Measurements from ENCODE around the gene GPR158.

Gene GPR158

DNA sequence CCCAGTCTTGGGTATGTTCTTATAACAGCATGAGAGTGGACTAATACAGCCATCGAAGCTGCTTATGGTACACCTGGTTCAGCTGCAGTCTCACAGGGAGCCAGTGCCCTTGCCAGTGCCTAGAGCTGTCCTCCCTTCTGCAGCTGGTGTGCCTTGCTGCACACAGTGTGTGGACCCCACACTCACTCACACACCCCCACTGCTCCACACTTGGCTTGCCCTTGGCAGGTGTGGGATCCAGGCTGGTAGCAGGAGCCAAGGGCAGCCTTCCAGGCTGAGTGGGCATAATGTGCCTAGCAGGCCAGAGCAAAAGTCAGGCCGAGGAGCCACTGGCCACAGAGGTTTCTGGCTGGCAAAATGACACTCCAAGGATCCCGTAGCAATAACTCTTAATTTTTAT is 217.3 kb downstream of the GPR158 start:
- no peak for DNase-seq (ENCODE audit: low spot score)

DNA sequence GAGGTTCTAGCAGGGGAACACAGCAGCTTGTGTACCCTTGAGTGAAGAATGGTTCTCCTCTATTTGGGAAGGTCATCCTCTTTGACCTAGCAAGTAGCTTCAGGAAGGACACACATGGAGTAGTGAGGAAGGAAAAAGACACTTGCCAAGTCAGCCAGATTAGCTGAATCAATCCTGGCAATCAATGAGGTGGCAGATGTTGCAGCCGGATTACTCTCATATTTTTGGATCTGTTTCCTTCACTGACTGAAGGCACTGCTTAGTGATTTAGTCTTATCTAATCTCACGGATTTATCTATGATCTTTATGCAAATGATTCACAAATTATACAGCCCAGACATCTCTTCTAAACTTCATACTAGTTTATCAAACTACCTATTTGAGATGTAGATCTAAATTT is 218.8 kb downstream of the GPR158 start:
- no peak for DNase-seq (ENCODE audit: low spot score)

DNA sequence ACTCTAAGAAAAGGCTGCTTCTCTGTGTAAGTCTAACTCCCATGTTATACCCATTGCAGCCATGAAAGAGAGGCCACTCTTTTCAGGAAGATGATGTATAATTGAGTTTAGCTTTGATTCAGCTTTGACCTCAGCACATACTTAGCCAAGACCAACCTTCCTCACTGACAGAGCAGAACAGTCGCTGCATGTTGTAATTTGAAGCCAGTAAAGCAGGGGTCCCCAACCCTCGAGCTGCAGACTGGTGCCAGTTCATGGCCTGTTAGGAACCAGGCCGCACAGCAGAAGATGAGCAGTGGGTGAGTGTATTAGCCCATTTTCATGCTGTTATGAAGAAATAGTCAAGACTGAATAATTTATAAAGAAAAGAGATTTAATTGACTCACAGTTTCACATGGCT is 223.9 kb downstream of the GPR158 start:
- no peak for DNase-seq (ENCODE audit: low spot score)

DNA sequence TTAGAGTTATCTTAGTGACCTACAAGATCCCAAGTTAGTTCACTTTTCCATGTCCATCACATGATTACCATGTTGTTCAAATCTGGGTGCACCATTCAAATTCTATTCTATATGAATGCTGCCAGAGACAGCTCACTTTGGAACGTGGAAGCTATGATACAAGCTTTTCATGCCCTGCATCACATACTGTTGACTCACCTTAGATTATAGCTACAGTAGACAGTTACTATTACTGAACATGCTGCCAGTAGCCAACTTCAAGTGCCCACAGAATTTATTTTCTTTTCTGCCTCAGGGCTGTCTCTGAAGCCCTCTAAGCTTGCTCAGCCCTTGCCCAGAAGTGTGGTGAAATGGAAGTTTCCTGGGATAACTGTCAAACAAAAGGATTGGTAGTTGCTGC is 231.1 kb downstream of the GPR158 start:
- no peak for DNase-seq (ENCODE audit: low spot score)

DNA sequence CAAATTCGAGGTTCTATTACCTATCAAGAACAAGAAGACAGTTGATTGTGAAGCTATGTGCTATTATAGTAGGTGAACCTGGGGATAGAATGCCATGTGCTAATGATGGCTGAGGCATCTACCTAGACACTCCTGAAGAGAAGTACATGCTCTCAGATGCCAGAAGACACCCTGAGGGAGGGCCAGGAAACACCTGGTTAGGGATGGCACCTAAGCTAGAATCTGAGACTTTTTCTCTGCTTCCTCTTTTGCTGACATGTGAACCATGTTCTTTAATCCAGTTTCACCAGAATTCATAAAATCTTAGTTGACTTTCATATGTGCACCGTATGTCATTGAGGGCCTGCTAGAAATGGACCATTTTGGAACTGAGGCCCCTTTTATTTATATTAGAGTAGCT is 242.8 kb downstream of the GPR158 start:
- no peak for DNase-seq (ENCODE audit: low spot score)

DNA sequence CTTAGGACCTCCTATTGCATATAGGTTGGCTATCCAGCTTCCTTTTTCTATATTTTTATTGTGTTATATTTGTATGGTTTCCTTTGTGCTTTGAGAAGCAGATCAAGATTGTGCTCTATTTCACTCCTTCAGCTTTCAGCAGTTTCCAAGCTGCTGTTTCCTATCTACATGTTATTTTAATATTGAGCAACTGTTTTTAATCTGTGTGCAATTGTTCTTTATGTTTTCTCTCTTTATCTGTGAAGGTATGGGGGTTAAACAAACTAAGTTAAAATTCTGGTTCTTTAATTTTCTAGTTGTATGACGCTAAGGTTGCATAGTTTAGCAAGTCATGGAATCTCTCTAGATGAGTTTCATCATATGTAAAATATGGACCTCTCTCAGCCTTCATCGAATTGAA is 251.0 kb downstream of the GPR158 start:
- no peak for DNase-seq (ENCODE audit: low spot score)

DNA sequence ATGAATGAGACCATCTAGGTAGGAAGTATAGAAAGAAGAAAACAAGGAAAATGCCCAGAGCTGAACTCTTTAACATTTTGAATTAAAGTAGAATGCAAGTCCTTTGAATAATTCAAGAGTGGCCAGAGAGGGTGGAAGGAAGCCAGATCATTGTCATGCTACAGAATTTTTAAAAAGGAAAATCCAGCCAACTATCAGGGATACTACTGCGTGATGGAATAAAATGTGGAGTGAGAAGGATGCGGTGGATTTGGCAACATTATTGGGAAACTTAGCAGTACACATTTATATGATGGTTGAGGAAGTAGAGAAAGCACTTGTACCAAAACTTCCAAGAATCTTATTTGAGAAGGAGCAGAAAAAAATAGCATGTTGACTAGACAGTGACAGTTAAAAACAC is 261.6 kb downstream of the GPR158 start:
- no peak for DNase-seq (ENCODE audit: low spot score)

DNA sequence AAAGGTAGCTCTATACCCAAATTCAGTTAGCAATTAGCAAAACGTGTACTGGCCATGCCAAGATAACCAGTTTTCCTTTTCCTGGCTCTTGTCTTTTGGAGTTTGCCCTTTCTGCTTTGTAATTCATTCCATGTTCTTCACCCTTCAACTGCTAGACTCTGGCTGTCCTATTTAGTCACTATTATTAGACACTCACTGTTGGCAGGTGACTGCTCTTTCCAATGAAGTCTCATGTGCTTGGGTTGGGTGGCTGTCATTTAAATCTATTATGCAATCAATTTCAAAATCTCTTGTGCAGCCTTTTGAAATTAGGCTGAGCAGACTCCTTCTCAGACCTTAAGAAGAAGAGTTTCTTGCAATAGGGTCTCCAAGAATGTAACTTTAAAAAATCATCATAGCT is 266.5 kb downstream of the GPR158 start:
- no peak for DNase-seq (ENCODE audit: low spot score)

DNA sequence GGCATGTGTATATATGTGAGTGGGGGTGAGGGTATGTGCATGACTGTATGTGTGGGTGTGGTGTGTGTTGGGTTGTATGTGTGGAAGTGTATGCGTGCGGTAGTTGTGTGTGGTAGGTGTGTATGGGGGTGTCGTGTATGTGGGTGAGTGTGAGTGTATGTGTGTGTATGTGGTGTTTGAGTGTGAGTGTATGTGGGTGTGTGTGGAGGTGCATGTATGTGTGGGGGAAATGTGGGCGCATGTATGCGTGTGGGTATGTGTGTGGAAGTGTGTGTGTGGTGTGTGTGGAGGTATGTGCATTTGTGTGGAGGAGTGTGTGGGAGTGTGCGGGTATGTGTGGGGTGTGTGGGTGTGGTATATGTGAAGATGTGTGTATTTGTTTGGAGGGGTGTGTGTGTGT is 269.5 kb downstream of the GPR158 start:
- no peak for DNase-seq (ENCODE audit: low spot score)

DNA sequence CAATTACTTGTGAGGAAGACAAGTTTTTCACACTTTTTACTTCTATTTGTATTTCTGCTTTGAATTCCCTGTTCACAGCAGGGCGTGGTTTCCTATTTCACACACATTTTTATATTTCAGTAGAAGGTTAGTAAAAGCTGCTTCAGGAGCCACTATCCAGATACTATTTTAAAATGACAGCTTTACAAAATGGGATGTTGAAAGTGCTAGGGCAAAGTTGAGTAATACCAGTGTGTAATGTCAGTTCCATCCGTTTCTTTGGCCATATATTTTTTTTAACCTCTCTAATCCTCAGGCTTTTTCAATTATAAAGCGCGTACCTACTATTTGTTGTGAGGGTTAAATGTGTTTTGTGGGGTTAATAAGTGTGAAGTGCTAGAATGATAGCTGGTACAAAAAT is 276.6 kb downstream of the GPR158 start:
- DNase-seq (ENCODE audit: low spot score) = no peak

DNA sequence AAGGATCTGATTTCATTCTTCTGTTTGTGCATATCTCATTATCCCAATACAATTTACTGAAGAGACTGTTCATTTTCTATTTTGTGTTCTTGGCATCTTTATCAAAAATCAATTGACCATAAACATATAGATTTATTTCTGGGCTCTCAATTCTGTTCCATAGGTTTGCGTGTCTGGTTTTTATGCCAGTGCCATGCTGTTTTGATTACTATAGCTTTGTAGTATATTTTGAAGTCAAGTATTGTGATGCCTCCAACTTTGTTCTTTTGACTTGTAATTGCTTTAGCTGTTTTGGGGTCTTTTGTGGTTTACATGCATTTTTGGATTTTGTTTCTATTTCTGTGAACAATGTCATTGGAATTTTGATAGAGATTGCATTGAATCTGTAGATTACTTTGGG is 278.8 kb downstream of the GPR158 start:
- no peak for DNase-seq (ENCODE audit: low spot score)

DNA sequence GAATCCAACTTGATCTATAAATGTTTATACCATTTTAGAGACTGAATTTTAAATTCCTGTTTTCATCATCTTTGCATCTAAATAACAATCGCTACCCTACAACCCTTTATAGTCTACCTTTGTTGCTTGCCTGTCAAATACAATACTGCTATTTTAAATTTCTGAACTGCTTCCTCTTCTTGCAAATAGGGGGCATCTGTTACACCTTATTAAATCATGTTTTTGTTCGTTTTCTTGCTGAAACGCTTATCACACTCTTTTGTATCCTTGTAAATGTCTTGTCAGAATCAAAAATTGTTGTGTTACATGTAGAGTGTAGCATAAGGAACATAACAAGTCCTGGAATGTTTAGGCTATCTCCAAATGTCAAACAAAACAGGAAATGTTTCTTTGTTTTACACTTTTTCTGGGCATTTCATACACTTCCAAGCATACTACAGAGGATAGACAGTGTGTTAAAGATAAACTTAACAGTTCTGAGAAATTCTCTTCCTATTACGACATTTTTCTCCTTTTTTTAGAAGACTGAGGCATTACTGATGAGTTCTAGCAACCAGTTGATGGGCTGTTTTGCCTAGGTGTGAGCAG is 281.3 kb downstream of the GPR158 start:
- no peak for DNase-seq (ENCODE audit: low spot score)

DNA sequence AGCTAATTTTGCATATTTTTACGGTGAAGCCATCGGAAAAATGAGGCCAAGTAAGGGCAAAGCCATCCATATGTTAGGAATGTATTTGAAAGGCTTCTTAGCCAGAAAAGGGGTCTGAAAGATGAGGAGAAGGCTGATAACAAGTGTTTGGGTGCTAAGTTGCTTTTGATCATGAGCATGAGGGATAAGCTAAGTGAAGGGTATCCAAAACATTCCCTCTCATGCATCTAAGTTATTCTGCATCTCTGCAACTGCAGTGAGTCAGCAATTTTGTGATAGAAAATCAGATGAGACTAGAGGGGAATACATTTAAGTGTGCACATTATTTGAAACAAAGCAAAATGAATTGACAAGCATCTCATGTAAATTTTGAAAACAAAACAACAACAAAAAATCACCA is 282.8 kb downstream of the GPR158 start:
- no peak for DNase-seq (ENCODE audit: low spot score)

DNA sequence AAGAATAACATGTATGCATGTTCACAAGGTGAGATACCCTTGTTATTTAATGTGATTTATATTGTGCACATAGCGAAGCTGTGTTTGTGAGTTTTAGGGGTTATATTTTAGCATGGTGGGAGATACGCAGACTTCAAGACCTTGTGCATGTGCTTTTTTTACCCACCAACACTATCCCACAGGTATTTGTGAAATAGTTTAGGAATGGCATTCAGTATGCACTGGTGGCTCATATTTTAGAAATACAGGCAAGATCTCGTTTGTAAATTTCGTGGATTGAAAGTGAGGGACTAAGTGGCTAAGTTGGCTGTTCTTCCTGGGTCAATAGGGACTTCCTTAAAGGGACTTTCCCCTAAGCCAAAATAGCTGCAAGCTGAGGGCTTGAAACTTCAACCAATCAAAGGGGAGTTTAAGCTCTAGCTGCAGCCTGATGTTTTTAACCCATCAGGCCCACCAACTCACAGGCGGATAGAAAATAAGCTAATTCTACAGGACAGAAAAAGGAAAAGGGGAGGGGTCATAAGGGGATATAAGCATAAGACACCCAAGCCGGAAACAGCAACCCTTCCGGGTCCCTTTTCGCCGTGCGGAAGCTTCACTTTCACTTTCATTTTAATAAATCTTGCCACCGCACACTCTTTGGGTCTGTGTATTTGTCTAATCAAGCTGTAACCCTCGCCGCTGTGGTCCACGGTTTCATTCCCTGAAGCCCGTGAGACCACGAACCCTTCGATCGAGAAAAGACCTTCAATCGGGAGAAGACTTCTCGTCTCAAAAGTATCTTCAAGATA is 291.0 kb downstream of the GPR158 start:
- DNase-seq (ENCODE audit: low spot score) = no peak

DNA sequence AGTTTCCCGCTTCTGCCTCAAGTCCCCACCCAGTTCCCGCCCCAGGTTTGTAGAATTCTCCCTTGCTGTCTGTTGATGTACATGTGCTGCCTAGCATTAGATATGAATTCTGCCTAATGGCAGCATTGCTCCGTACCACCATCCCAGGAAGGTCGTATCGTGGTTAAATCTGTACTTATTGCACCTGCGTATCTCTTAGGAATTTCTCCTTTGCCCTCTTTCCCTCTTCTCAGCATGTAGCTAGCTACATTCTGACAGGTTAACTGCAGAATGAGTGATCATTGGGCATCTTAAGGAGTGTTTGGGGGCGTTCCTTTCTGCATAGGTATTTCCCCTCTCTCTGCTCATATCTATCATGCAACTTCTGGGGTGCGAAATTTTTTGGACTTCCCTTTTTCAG is 293.1 kb downstream of the GPR158 start:
- DNase-seq (ENCODE audit: low spot score) = no peak

DNA sequence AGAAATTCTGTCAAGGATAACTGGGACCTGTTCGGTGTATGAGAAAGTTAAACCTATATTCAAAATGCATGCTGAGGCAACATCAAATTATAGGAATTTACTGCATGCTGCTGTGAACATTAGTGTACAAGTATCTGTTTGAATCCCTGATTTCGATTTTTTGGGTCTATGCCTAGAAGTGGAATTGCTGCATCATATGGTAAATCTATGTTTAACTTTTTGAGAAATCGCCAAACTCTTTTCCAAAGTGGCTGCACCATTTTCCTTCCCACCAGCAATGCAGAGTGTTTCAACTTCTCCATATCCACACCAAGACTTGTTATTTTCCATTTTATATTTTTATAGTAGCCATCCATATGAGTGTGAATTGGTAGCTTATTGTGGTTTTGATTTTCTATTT is 306.7 kb downstream of the GPR158 start:
- DNase-seq (ENCODE audit: low spot score) = no peak

DNA sequence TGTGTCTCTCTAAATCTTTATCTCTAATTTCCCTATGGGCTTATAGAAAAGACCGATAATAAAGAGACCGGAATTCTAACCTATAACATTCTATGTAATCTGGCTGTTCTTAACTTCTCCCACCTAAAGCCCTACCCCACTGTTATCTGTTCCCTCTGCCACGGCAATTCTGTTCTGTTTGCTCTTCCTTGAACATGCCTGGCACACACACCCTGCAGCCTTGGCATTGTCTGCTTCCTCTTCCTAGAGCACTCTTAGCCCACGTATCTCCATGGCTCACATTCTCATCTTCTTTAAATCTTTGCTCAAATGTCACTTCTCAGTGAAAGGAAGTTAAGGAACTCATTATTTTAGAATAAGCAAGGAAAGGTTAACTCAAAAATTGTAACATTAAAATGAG is 309.2 kb downstream of the GPR158 start:
- DNase-seq (ENCODE audit: low spot score) = no peak

DNA sequence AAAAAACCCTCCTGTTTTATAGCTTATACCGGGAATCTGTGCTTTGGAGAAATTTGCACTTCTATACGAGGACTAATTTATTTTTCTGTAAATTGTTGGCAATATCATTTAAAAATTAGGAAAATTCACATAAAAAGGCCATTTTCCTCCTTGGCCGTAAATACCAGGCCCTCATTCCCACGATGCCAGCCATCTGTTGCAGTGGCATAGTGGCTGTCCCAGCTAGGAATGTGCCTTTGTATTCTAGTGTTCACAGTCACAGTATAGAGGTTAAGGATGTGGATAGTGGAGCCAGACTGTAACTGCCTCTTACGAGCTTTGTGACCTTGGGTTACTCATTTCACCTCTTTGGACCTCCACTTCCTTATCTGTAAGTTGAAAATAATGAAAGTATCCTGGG is 312.5 kb downstream of the GPR158 start:
- no peak for DNase-seq (ENCODE audit: low spot score)

DNA sequence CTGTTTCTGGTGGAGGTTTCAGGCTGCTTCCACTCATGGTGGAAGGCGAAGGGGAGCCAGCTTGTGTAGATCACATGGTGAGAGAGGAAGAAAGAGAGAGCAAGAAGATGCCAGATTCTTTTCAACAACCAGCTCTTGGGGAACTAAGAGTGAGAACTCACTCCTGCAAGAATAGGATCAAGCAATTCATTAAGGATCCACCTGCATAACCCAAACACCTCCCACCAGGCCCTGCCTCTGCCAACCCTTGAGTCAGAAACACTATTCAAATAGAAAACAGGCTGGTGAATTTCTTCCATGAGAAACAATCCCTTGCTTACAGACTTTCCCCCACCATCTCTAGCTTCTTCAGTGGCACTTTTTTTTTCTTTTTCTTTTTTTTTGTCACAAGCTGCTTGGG is 317.2 kb downstream of the GPR158 start:
- no peak for DNase-seq (ENCODE audit: low spot score)

DNA sequence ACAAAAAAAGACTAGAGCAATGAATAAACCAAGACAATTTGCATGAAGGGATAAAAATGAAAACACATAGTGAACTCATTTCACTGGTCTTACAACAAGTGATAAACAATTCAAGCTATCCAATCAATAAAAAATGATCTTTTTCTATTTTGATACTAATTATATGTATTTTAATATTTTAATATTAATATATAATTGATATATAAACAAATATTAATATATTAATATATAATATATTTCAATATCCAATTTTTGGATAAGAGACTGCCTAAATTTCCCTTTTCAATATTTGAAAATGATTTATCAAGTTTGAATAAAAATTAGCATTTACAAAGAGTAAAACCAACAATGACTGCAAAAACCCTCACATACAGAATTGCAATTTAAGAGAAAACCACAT is 317.9 kb downstream of the GPR158 start:
- DNase-seq (ENCODE audit: low spot score) = no peak

DNA sequence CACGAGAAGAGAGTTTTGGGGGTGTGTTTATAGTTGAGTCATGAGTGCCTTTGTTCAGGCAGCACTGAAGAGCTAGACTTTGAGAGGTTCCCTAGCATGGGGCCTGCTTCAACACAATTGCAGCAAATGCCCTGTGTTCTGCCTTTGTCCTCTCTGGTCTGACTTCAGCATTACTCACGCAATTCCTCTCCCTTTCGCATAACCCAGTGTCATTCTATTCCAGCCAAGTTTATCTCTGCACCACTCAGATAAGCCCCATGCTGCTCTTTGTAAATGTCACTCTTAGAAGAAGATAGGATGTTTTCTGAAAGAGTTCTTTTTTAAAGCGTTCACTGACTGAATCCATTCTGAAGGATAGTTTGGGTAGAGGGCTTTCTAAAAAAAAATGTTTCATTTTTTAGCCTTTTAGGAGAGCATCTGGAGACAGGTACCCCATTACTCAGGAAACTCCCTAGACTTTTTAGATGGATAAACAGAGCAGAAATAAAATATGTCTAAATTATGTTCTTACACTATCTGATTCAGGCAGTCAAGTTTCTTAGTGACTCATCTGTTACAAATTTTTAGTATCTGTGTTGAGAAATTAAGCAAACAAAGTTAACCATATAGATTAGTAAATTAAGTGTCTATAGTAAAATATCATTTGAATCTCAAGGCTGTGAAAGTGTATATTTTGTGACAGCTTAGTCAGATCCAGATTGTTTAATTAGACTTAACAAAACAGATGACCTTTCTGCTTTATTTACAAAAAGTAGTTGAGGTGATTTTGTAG is 318.5 kb downstream of the GPR158 start:
- DNase-seq (ENCODE audit: low spot score) = no peak

DNA sequence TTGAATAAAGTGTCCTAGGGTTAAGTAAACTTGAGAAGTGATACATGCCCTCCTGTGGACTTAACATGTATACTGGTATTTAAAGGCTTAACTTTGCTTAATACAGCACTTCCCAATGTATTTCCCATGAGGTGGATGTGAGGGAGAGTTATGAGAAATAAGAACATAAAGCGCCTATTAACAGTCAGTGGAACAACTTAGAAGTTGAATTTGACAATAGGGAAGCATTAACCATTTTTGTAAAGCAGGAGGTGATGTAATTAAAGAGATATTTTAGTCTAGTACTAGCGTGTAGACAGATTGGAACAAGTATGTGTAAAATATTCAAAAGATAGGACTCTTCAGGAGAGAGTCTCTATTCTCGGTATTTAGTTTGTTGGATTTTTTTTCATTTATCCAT is 322.4 kb downstream of the GPR158 start:
- DNase-seq (ENCODE audit: low spot score) = no peak

DNA sequence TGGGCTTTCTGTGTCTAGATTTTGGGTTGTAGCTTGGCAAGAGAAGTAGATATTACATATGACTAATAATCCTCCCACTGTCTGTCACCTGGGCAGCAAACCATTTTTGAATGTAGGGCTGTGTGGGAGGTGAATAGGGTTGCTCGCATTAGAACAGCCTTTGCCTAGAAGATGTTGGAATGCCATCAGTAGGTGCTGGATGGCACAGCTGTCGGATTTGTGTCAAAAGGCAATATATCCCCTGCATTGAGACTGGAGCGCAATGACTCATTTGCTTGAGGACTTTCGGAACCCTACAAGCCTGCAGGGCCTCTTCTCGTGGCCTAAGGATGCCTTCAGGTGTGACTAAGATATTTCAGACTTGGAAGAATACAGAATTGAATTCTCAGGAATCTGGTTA is 323.8 kb downstream of the GPR158 start:
- no peak for DNase-seq (ENCODE audit: low spot score)
